K562 (cell line): ENCODE measurements around the gene SETDB1. TPM values are rescaled to one million over a fixed set of nuclear protein-coding genes. Genes with fewer than 3 reads are reported as not detected.

Source experiments
- ATAC-seq: fragments of 200-7000 bp; cut with Tn5 transposase; 3 replicates; pipeline ENCODE4 v1.9.1; 2020; ENCODE audit warnings: moderate library complexity
- BruUV-seq: library from RNA; stranded (reverse); fragments of 400-500 nt; replicated peaks from 2 replicates; lab custom pipeline; 2021; lab: Mats Ljungman, UMichigan
- CTCF ChIA-PET: fragments of 300-600 bp; formaldehyde crosslinking; extraction: SDS; loops from one replicate; lab custom pipeline; 2021; ENCODE audit warnings: low intra/inter-chr PET ratio; lab: Yijun Ruan, JAX
- POLR2A ChIA-PET: fragments of 300-600, 350-650 bp; sonication (Branson Sonifier 250); formaldehyde crosslinking; extraction: SDS; loops from one replicate; lab custom pipeline; 2021; ENCODE audit warnings: antibody characterized with exemption, inconsistent platforms; lab: Yijun Ruan, JAX
- DNase-seq, 4 experiments: peaks; one replicate each; pipeline versions ENCODE4 v3.0.0 to v3.0.0-alpha.2; 2011 to 2018; ENCODE audit warnings: low spot score in 3 of 4, mixed read lengths in 3 of 4; ENCODE audit errors: extremely low read depth in 1 of 4
- FAIRE-seq: peaks from 2 replicates; lab custom pipeline; 2011; peaks lifted over from hg19 to GRCh38; lab: Jason Lieb, UNC
- H2AFZ ChIP-seq: 2 replicates; pipeline ENCODE4 v1.6.0; 2011; ENCODE audit warnings: low read depth, low read length, control low read depth, inconsistent platforms
- H3K27ac ChIP-seq: fragments of 200-600 bp; 3 replicates; pipeline ENCODE4 v1.8.0; 2011; ENCODE audit warnings: low read depth, mild to moderate bottlenecking, control low read depth, inconsistent platforms, low read length, moderate library complexity, mixed read lengths; ENCODE audit errors: extremely low read depth
- H3K27me3 ChIP-seq, 2 experiments: fragments of 300-600 bp in 1 of 2; 2 replicates in 1 of 2; 3 replicates in 1 of 2; pipeline versions ENCODE4 v1.6.0 to v1.8.0; 2011; ENCODE audit warnings: inconsistent platforms in 2 of 2, low read length in 2 of 2, mild to moderate bottlenecking in 1 of 2, mixed read lengths in 1 of 2, moderate library complexity in 1 of 2; ENCODE audit not compliant: control insufficient read depth in 2 of 2, insufficient read depth in 2 of 2
- H3K36me3 ChIP-seq: fragments of 300-600 bp; 3 replicates; pipeline ENCODE4 v1.8.0; 2011; ENCODE audit warnings: mild to moderate bottlenecking, low read length, inconsistent platforms; ENCODE audit not compliant: control insufficient read depth, insufficient read depth
- H3K4me1 ChIP-seq, 2 experiments: fragments of 200-600 bp in 1 of 2; replicated peaks in 1 of 2; 2 replicates in 1 of 2; 3 replicates in 1 of 2; pipeline versions ENCODE4 v1.5.1 to v1.8.0; 2011; ENCODE audit warnings: inconsistent platforms in 2 of 2, low read length in 2 of 2, mild to moderate bottlenecking in 1 of 2, mixed read lengths in 1 of 2, moderate library complexity in 1 of 2; ENCODE audit not compliant: control insufficient read depth in 2 of 2, insufficient read depth in 2 of 2
- H3K4me2 ChIP-seq: 2 replicates; pipeline ENCODE4 v1.6.1; 2011; ENCODE audit warnings: low read length, control low read depth, inconsistent platforms, mixed read lengths; ENCODE audit not compliant: insufficient read depth
- H3K4me3 ChIP-seq: fragments of 200-600 bp; sonication (generic), shearing (Covaris generic); 2 replicates; pipeline ENCODE4 v1.5.1; 2016; ENCODE audit warnings: control low read depth, inconsistent platforms
- H3K79me2 ChIP-seq: fragments of 200-600 bp; 3 replicates; pipeline ENCODE4 v1.8.0; 2011; ENCODE audit warnings: low read length, inconsistent platforms; ENCODE audit not compliant: control insufficient read depth, insufficient read depth
- H3K9ac ChIP-seq, 2 experiments: 2 replicates each; pipeline versions ENCODE4 v1.6.0 to v1.6.1; 2011; ENCODE audit warnings: low read depth in 2 of 2, low read length in 2 of 2, control low read depth in 1 of 2, inconsistent platforms in 1 of 2, mild to moderate bottlenecking in 1 of 2, mixed read lengths in 1 of 2; ENCODE audit not compliant: insufficient read depth in 1 of 2
- H3K9me1 ChIP-seq: one replicate; pipeline ENCODE4 v1.6.0; 2011; ENCODE audit warnings: inconsistent platforms, mild to moderate bottlenecking, low read length, moderate library complexity; ENCODE audit not compliant: control insufficient read depth, insufficient read depth
- H3K9me3 ChIP-seq: replicated peaks from 2 replicates; pipeline ENCODE4 v1.5.1; 2011; ENCODE audit warnings: low read depth, low read length, inconsistent platforms; ENCODE audit not compliant: control insufficient read depth, insufficient read depth
- H4K20me1 ChIP-seq: replicated peaks from 2 replicates; pipeline ENCODE4 v1.6.1; 2011; ENCODE audit warnings: low read length, inconsistent platforms, mixed read lengths; ENCODE audit not compliant: control insufficient read depth, insufficient read depth
- CCAR2 ChIP-seq: fragments of 200-400 bp; formaldehyde crosslinking; IDR thresholded peaks from 2 replicates; pipeline ENCODE4 v1.6.1; 2017; ENCODE audit warnings: mild to moderate bottlenecking, low read depth, low read length
- DDX20 ChIP-seq: fragments of 450-650 bp; IDR thresholded peaks from 2 replicates; pipeline ENCODE4 v1.6.1; 2016; ENCODE audit warnings: missing genetic modification characterization, low read depth, mild to moderate bottlenecking, missing compliant biosample characterization, moderate library complexity
- MYBL2 ChIP-seq, 2 experiments: fragments of 450-650 bp in 1 of 2; sonication (generic) in 1 of 2; formaldehyde crosslinking in 1 of 2; IDR thresholded peaks; 2 replicates each; pipeline versions ENCODE4 v1.6.1 to v1.8.1; 2017 to 2022; ENCODE audit warnings: borderline replicate concordance in 1 of 2, inconsistent platforms in 1 of 2, low read depth in 1 of 2, mild to moderate bottlenecking in 1 of 2, missing genetic modification reagents in 1 of 2, moderate library complexity in 1 of 2
- POLR3A ChIP-seq: IDR thresholded peaks from 2 replicates; pipeline ENCODE4 v1.6.1; 2011; ENCODE audit warnings: borderline replicate concordance, mild to moderate bottlenecking, moderate library complexity; ENCODE audit not compliant: insufficient read length, insufficient read depth; ENCODE audit errors: extremely low read depth
- PTTG1 ChIP-seq: fragments of 450-650 bp; IDR thresholded peaks from 2 replicates; pipeline ENCODE4 v1.6.1; 2016; ENCODE audit warnings: low read depth, mild to moderate bottlenecking, missing genetic modification characterization, missing compliant biosample characterization
- ZNF121 ChIP-seq: sonication (generic); formaldehyde crosslinking; conservative IDR thresholded peaks from 2 replicates; pipeline ENCODE4 v1.8.0; 2022; ENCODE audit warnings: missing genetic modification reagents
- WGBS: fragments of 100-300 bp; shearing (Covaris generic); methylation state at CpG from one replicate; pipeline ENCODE4 v1.1.6; 2016; ENCODE audit warnings: low coverage, mixed read lengths; ENCODE audit not compliant: insufficient coverage; ENCODE audit errors: missing lambda C conversion rate; 5-methylcytosine and 5-hydroxymethylcytosine counted together
- in situ Hi-C: fragments of 300-500 bp; cut with MboI; formaldehyde crosslinking; loops from 4 replicates; pipeline ENCODE4 v1.15.0; 2018; ENCODE audit warnings: inconsistent platforms, mixed read lengths
- intact Hi-C: fragments of 100-400 bp; cut with micrococcal nuclease; formaldehyde crosslinking; loops from 2 replicates; pipeline ENCODE4 v1.14.2; 2022
- polyA plus RNA-seq, 8 experiments: library from polyadenylated mRNA; depleted of rRNA in 4 of 8; stranded (reverse) in 5 of 8; unstranded in 3 of 8; fragments of >200 nt; fragmentation: Nextera tagmentation in 2 of 8; fragmentation: Illumina TruSeq in 1 of 8; extraction: Ambion mirVana in 2 of 8; extraction: Trizol in 1 of 8; gene quantifications; 2 replicates each; pipeline versions ENCODE4 v1.2.1 to v1.2.3, GENCODE V29; 2011 to 2014; ENCODE audit warnings: inconsistent platforms in 1 of 8, missing spikeins in 1 of 8
- total RNA-seq, 7 experiments: library from RNA; depleted of rRNA in 6 of 7; stranded (reverse); fragments of >200 nt in 6 of 7; fragmentation: Illumina TruSeq in 2 of 7; extraction: Trizol in 2 of 7; gene quantifications; 2 replicates each; pipeline versions ENCODE4 v1.2.1 to v1.2.3, GENCODE V29; 2011 to 2021; ENCODE audit warnings: low replicate concordance in 1 of 7
- TF ChIP-seq, protein P1 (sequence below): fragments of 250-450 bp; sonication (Bioruptor Pico); IDR thresholded peaks from 2 replicates; pipeline ENCODE4 v1.5.0; 2021
- TF ChIP-seq, protein P2 (sequence below): fragments of 250-450 bp; sonication (Bioruptor Pico); IDR thresholded peaks from 2 replicates; pipeline ENCODE4 v1.8.0; 2021; ENCODE audit warnings: moderate library complexity, mild to moderate bottlenecking, inconsistent platforms
- TF ChIP-seq, protein P3 (sequence below): sonication (generic); formaldehyde crosslinking; IDR thresholded peaks from 2 replicates; pipeline ENCODE4 v1.8.0; 2022; ENCODE audit warnings: mild to moderate bottlenecking, missing genetic modification reagents

SETDB1 gene
- total and polyA plus RNA-seq, 9 of the 15 experiments (the other 6 are each of a cell fraction or from before 2014, with no cell fraction given) = 21.5 to 64.4 (median 42.0) TPM

DNA sequence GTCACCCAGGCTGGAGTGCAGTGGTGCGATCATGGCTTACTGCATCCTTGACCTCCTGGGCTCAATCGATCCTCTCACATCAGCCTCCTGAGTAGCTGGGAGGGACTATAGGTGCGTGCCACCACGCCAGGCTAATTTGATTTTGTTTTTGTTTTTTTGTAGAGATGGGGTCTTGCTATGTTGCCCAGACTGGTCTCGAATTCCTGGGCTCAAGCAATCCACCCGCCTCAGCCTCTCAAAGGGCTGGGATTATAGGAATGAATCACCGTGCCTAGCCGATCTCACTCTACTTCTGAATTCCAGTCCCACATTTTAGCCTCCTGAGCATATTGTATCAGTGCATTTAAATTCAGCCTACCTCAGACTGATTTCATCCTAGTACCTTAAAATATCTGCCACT lies 37.4 kb upstream of the SETDB1 start:
- no peak overlapping the region for H3K4me2 ChIP-seq
- TF ChIP-seq DDX20 (no peak), ZNF121 (CRISPR knock-in tag) (peak; percentile 72)
- H3K27me3 ChIP-seq = no peaks in the 10 kb centered on the region
- no TSS peak for BruUV-seq
- H3K9me3 ChIP-seq = no peaks in the 10 kb centered on the region
- WGBS = 60% methylated on average over 8 of the region's 8 CpGs
- no peaks in the 10 kb centered on the region for H3K36me3 ChIP-seq
- H3K9me1 ChIP-seq = no peaks in the 10 kb centered on the region
- no peak for DNase-seq
- H3K4me3 ChIP-seq = no peak overlapping the region
- H3K9ac ChIP-seq = no peak overlapping the region
- ATAC-seq = no peak
- H3K27ac ChIP-seq = no peak overlapping the region
- intact Hi-C loops (no loop called here), in situ Hi-C loops (no loop called here)
- H3K79me2 ChIP-seq = no peaks in the 10 kb centered on the region
- ChIA-PET CTCF (no interaction called here), POLR2A (interaction anchor here (0.7 to 1.3 kb wide), 2 partner anchors 12 to 47 kb away, joined by 3 to 4 read pairs; partner anchors contain the start of gene ARNT)
- FAIRE-seq = no peak
- no peaks in the 10 kb centered on the region for H4K20me1 ChIP-seq
- H3K4me1 ChIP-seq = no peaks in the 10 kb centered on the region; a peak in 1 of 5 replicates
- H2AFZ ChIP-seq = no peak overlapping the region

DNA sequence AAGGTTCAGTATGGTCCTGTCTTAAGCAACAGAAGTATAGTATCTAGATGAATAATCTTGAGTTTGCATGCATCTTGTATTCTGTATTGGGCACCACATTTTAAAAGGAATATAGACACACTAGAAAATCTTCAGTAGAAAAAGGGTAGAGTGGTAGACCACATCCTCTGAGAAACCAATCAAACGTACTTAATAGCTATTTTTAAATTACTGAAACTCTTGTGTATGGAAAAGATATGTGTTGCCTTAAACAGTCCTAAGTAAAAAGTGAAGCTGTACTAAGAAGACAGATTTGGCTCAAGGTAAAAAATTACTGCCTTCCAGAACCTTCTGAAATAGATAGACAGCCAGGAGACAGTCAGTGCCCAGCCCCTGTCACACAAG lies 36.1 kb upstream of the SETDB1 start:
- H3K79me2 ChIP-seq = no peaks in the 10 kb centered on the region
- no peak for FAIRE-seq
- in situ Hi-C loops (no loop called here), intact Hi-C loops (no loop called here)
- no peaks in the 10 kb centered on the region for H3K27me3 ChIP-seq
- no peak overlapping the region for H3K4me2 ChIP-seq
- no peaks in the 10 kb centered on the region for H3K9me3 ChIP-seq
- BruUV-seq = no TSS peak
- ChIA-PET CTCF (no interaction called here), POLR2A (interaction anchor here (1.7 to 2.3 kb wide), 2 partner anchors 11 to 29 kb away, joined by 4 to 6 read pairs; no protein-coding TSS in a partner anchor)
- no peak overlapping the region for H3K9ac ChIP-seq
- 0% methylated on average over 1 of the region's 1 CpG for WGBS
- H3K4me1 ChIP-seq = no peaks in the 10 kb centered on the region; a peak in 1 of 5 replicates
- H4K20me1 ChIP-seq = no peaks in the 10 kb centered on the region
- H3K27ac ChIP-seq = no peak overlapping the region
- no peaks in the 10 kb centered on the region for H3K9me1 ChIP-seq
- no peak for ATAC-seq
- DNase-seq = no peak
- peak overlapping the region; percentile 48 for H2AFZ ChIP-seq
- H3K4me3 ChIP-seq = no peak overlapping the region
- H3K36me3 ChIP-seq = no peaks in the 10 kb centered on the region
- TF ChIP-seq MYBL2 (IDR thresholded peaks at IDR 0.05; ENCODE audit: low read depth) = no peak
- TF ChIP-seq MYBL2 (CRISPR knock-in tag; IDR thresholded peaks at IDR 0.05; ENCODE audit: borderline replicate concordance) = no peak
- TF ChIP-seq, protein P1, sequence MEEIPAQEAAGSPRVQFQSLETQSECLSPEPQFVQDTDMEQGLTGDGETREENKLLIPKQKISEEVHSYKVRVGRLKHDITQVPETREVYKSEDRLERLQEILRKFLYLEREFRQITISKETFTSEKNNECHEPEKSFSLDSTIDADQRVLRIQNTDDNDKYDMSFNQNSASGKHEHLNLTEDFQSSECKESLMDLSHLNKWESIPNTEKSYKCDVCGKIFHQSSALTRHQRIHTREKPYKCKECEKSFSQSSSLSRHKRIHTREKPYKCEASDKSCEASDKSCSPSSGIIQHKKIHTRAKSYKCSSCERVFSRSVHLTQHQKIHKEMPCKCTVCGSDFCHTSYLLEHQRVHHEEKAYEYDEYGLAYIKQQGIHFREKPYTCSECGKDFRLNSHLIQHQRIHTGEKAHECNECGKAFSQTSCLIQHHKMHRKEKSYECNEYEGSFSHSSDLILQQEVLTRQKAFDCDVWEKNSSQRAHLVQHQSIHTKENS (CRISPR knock-in tag) = no peak
- TF ChIP-seq POLR3A = no peak
- TF ChIP-seq CCAR2 = no peak
- TF ChIP-seq, protein P2, sequence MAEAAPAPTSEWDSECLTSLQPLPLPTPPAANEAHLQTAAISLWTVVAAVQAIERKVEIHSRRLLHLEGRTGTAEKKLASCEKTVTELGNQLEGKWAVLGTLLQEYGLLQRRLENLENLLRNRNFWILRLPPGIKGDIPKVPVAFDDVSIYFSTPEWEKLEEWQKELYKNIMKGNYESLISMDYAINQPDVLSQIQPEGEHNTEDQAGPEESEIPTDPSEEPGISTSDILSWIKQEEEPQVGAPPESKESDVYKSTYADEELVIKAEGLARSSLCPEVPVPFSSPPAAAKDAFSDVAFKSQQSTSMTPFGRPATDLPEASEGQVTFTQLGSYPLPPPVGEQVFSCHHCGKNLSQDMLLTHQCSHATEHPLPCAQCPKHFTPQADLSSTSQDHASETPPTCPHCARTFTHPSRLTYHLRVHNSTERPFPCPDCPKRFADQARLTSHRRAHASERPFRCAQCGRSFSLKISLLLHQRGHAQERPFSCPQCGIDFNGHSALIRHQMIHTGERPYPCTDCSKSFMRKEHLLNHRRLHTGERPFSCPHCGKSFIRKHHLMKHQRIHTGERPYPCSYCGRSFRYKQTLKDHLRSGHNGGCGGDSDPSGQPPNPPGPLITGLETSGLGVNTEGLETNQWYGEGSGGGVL (CRISPR knock-in tag) = no peak
- no peak for TF ChIP-seq PTTG1 (tag)
- TF ChIP-seq, protein P3, sequence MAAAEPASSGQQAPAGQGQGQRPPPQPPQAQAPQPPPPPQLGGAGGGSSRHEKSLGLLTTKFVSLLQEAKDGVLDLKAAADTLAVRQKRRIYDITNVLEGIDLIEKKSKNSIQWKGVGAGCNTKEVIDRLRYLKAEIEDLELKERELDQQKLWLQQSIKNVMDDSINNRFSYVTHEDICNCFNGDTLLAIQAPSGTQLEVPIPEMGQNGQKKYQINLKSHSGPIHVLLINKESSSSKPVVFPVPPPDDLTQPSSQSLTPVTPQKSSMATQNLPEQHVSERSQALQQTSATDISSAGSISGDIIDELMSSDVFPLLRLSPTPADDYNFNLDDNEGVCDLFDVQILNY = no peak
